ENCODE results near the gene SLC36A1.

The SLC36A1 gene

DNA sequence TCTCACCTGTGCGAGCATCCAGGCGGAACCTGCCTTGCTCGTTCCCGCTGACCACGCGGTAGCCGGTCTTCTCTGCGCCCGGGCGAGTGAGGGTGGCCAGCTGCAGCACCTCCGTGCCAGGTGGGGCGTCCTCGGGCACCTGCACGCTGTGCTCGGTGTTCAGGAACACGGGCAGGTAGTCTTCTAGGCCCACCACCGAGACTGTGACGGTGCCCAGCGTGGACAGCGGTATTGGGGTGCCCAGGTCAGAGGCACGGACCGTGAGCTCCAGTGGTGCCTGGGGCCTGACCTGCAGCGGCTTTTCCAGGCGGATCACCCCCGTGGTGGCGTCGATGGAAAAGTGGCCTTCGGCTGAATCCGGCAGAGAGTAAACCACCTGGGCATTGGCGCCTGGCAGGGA is 84.2 kb downstream of the SLC36A1 start:
- no peak for DNase-seq (ENCODE audit: low read depth in 1 of 2, low spot score in 1 of 2)

GRCh38 chr5:151532416-151532815 is 85.0 kb downstream of the SLC36A1 start:
- no peak for DNase-seq (ENCODE audit: low read depth in 1 of 2, low spot score in 1 of 2)

DNA sequence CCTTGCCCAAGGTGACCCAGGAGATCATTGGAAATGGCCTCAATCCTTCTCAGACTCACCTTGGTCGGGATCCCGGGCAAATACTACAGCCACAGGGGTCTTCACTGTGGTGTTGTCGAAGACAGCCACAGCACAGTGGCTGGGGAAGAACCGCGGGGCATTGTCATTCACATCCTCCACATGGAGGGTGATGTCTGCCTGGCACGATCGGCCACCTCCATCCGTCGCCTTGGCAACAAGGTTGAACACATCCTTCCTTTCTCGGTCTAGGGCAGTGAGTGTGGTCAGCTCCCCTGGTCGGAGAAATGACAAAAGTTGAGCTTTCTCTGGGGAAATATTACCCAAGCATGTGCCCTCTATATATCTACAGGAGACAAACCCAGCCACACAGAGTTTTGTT is 86.9 kb downstream of the SLC36A1 start:
- DNase-seq (ENCODE audit: low read depth in 1 of 2, low spot score in 1 of 2), result no peak

GRCh38 chr5:151537044-151537443 is 89.6 kb downstream of the SLC36A1 start:
- no peak for DNase-seq (ENCODE audit: low read depth in 1 of 2, low spot score in 1 of 2)

DNA sequence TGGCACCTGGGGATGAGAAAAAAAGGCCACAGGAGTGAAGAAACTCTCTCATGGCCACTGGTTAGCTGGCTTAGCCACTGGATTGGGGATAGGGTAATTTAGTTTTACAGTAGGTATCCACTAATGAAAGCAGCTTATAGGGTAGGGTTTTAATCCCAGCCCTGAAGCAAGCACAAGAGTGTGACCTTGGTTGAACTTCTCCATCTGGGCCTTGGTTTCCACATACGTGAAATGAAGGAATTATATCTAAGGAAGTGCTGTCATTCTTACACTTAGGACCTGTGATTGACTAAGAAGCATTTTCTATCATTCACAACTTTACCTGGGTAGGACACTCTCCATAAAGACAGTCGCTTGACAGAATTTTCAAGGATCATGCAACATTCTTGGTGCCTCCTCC is 94.2 kb downstream of the SLC36A1 start:
- DNase-seq (ENCODE audit: low read depth in 1 of 2, low spot score in 1 of 2), result no peak
